Measurements from ENCODE around the gene LILRB5.
"Not testable (repeated sequence)": the region's sequence is repeated elsewhere in the genome, so short reads cannot be mapped to it uniquely, and the experiment has no call there.

LILRB5 gene

DNA sequence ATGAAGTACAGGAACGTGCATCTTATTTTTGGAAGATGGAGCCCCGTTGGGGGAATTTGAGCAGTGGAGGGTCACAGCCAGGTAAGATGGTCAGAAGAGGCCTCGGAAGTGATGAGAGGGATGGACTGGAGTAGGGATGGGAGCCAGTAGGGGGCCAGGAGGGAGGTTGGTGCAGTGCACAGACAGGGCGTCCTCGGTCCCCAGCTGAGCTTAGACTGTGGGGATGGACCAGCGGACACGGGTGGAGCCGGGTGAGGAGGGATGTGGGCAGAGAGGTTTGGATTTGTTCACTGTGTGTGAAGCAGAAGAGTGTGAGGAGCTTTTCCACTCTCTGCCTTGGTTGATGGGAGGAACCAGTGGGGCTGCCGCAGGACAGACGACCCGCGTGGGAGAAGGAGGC, 45.8 kb downstream of the LILRB5 start:
- no peak for DNase-seq (ENCODE audit: low spot score)

DNA sequence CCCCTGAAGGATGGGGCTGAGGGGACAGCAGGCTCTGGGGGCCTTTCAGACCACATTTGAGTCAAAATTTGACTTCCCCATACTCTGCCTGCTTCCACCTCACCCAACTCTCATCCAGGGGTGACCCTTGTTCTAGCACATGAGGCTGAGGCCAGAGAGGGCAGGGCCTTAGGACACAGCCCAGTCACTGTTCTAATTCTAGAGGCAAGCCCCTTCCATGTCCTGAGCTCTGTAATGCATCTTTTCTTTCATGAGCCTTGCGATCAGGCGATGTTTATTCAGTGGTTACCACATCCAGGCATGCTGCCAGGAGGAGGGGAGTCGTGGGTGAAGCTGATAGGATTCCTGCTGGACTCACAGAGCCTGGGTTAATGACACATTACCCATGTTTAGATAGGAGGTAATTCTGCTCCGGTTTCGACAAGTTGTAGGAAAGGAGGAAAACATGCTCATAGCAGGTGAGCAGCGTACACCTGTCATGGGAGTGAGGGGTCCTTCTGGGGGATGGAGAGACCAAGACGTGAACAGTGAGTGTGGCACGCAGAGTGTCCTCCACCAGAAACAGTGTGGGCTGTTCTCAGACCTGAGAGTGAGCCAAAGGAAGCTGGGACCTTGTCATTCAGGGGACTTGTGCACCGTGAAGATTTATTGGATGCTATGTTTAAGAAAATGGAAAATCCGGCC, 47.1 kb downstream of the LILRB5 start:
- peak; percentile 95 for DNase-seq (ENCODE audit: low spot score)

DNA sequence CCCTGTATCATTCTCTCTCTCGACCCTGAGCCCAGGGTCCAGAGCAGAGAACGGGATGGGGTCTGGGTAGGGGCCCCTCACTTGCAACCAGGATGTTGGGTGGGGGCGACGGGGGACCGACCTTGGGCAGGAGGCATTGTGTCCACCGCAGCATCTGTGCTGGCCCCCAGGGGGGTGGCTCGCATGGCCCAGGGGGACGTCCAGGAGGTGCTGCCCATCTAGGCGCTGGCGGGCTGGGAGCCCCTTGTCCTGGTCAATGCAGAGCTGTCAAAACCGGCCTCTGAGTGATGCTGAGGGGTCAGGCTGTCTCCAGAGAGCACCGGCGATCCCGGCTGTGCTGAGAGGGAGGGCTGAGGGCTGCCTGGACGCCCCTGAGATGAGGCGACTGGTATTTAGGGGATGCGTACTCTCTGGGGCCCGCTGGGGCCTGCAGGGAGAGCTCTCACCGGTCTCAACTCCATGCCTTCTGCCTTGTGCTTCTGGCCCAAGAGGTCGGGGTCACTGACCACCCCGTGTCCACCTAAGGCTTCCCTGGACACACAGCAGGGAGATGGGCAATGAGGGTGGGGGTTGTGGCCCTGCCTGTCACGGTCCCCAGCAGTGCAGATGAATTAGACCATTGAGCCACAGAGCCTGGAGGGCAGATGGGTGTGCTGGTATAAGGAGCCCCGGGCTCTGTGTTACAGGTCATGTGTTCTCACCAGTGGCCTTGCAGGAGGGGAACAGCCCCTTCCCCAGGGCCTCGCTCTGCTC, 47.8 kb downstream of the LILRB5 start:
- DNase-seq (ENCODE audit: low spot score) = no peak

- no peak for DNase-seq (ENCODE audit: low spot score)
These were observed 48.4 kb downstream of the LILRB5 start for GRCh38 chr19:54208784-54209057.

DNA sequence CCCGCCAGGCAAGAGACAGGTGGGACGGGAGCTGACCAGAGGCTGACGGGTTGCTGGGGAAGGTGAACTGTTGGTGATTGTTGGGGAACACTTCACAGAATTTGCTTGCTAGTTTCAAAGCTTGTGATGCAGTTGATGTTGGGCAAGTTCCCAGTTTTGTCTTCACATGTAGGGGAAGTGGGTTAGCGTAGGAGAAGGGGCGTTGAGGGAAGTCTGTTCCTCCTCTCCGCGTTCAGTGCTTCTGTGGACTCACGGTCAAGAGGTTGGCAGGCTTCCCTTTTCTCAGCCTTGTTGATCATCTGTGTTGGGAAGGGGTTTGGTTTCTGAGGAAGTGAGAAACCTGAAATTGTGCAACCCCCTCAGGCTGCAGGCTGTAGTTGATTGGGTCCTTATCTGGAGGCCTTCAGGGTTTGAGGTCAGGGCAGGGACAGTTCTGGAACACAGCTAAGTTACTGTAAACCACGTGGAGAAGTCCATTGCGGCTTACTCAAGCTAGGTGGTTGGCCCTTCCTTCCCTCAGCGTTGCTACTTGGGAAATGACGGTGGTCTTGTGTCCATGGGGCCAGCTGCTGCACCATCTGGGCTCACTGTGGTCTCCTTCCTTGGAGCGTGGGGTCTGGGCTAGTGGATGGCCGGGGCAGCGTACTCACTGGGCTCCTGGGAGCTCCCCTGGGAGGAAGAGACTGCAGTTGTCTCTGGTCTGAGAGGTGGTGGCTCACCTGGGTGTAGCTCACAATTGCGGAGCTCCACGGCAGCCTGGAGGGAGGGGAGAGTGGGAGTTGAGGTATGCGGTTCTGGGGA, 48.9 kb downstream of the LILRB5 start:
- DNase-seq (ENCODE audit: low spot score) = no peak

DNA sequence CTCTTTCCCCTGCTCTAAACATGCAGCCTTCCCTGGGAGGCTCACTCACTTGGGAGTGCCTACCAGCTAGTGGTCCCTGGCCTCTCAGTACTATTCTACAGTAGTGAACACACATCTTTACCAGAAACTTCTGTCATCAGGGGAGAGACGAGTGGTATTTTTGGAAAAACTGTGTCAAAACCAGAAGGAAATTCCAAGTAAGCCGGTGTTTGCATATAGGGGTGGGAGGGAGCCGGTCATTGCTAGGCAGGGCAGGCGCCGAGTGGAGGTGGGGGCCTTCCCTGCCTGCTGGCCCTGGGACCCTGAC, 49.4 kb downstream of the LILRB5 start:
- no peak for DNase-seq (ENCODE audit: low spot score)

DNA sequence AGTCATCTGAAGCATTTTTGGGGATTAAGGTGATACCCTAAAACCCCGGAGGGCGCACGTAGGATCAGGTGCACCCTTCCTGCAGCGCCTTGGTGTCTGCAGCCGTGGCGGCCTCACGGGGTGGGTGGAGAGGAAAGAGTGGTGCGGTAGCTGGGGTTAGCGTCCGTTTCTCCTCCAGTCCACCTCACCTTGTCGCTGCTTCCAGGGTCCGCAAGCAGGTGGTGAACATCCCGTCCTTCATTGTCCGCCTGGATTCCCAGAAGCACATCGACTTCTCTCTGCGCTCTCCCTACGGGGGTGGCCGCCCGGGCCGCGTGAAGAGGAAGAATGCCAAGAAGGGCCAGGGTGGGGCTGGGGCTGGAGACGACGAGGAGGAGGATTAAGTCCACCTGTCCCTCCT, 49.9 kb downstream of the LILRB5 start:
- DNase-seq (ENCODE audit: low spot score) = not testable (repeated sequence)

GRCh38 chr19:54206831-54207177, 50.3 kb downstream of the LILRB5 start:
- DNase-seq (ENCODE audit: low spot score) = no peak

DNA sequence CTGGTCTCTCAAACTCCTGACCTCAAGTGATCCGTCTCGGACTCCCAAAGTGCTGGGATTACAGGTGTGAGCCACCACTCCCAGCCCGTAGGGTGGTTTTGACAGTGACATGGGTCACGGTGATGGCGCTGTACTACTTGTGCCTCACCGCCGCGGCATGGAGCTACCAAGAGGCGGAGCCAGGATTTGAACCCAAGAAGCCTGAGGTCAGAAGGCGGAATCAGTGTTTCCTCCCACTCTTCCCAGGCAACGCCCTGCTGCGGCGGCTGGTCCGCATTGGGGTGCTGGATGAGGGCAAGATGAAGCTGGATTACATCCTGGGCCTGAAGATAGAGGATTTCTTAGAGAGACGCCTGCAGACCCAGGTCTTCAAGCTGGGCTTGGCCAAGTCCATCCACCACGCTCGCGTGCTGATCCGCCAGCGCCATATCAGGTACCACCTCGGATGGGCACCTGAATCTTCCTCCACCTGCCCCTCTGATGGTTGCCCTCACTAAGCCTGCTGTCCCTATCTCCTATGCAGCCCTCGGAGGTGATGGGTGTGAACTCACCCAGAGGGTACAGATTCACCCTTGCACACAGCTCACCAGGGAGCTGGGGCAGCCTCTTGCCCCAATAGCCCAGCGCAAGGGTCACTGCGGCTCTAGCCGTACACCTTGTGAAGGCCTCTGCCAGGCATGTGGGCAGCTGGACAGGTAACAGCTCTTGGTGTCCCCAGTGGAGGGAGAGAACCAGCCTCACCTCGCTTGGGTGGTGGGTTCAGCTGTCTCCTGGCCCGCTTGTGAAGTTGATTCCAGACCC, 50.8 kb downstream of the LILRB5 start:
- DNase-seq (ENCODE audit: low spot score) = no peak

- DNase-seq (ENCODE audit: low spot score) = no peak
These were observed 52.2 kb downstream of the LILRB5 start for GRCh38 chr19:54204767-54205468.

DNA sequence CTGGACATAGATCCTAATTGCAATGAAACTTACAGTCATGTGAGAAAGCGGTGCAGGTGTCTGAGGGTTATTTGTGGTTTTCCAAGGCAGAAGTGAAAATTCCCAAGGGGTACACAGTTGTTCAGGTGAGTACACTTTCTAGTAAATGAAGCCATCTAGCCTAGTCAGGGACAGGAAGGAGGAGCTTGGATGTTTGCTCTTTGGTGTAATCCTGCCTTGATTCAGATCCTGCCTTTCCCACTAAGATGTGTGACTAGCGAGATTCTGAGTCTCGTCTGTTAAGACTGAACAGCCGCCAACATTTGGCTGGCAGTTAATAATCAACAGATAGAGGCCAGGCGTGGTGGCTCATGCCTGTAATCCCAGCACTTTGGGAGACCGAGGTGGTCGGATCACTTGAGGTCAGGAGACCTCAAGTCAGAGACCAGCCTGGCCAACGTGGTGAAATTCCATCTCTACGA, 53.9 kb downstream of the LILRB5 start:
- no peak for DNase-seq (ENCODE audit: low spot score)

GRCh38 chr19:54201980-54202379, 55.1 kb downstream of the LILRB5 start:
- DNase-seq (ENCODE audit: low spot score) = no peak

DNA sequence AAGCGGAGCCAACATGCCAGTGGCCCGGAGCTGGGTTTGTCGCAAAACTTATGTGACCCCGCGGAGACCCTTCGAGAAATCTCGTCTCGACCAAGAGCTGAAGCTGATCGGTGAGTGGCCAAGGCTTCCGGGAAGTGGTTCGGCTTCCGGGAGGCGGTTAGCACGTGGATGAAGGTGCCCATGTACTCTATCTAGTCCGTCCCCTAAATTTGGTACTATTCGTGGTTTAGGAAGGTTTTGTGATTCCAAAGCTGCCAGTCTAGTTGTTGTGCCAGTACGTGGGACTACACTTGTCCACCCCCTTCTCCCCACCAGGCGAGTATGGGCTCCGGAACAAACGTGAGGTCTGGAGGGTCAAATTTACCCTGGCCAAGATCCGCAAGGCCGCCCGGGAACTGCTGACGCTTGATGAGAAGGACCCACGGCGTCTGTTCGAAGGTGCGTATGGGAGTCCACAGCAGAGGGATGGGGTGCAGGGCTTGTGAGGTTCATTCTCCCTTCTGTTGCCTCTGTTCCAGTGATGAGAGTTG, 55.8 kb downstream of the LILRB5 start:
- DNase-seq (ENCODE audit: low spot score) = no peak
